NCI-H2171 treated with DMSO at 0.1 percent for 48 hours (cell line): ENCODE measurements around the gene ATAD1.
"Not testable (repeated sequence)": the region's sequence is repeated elsewhere in the genome, so short reads cannot be mapped to it uniquely, and the experiment has no call there.

ENCODE experiments used
- DNase-seq: peaks from one replicate; lab custom pipeline; 2025; lab: John Stamatoyannopoulos, UW

ATAD1 gene

GRCh38 chr10:87753995-87754866 lies 63.8 kb downstream of the ATAD1 start:
- no peak for DNase-seq

- no peak for DNase-seq
Observed at GRCh38 chr10:87752566-87752965, 65.5 kb downstream of the ATAD1 start.

- DNase-seq = no peak
Observed at GRCh38 chr10:87751274-87751673, 66.8 kb downstream of the ATAD1 start.

- no peak for DNase-seq
Observed at GRCh38 chr10:87750817-87751216, 67.2 kb downstream of the ATAD1 start.

GRCh38 chr10:87750001-87750671 lies 67.9 kb downstream of the ATAD1 start:
- DNase-seq = no peak

GRCh38 chr10:87748244-87748643 lies 69.8 kb downstream of the ATAD1 start:
- DNase-seq = not testable (repeated sequence)

GRCh38 chr10:87746911-87747310 lies 71.1 kb downstream of the ATAD1 start:
- no peak for DNase-seq

- no peak for DNase-seq
Observed at GRCh38 chr10:87744606-87745005, 73.4 kb downstream of the ATAD1 start.

GRCh38 chr10:87742992-87743610 lies 74.9 kb downstream of the ATAD1 start:
- not testable (repeated sequence) for DNase-seq

GRCh38 chr10:87740254-87740655 lies 77.8 kb downstream of the ATAD1 start:
- DNase-seq = no peak

GRCh38 chr10:87739703-87740102 lies 78.3 kb downstream of the ATAD1 start:
- DNase-seq = no peak

GRCh38 chr10:87738253-87738652 lies 79.8 kb downstream of the ATAD1 start:
- not testable (repeated sequence) for DNase-seq

- DNase-seq = peak; percentile 21
Observed at GRCh38 chr10:87734987-87735827, 82.8 kb downstream of the ATAD1 start.

- no peak for DNase-seq
Observed at GRCh38 chr10:87733081-87733480, 84.9 kb downstream of the ATAD1 start.

- no peak for DNase-seq
Observed at GRCh38 chr10:87729940-87730339, 88.1 kb downstream of the ATAD1 start.

GRCh38 chr10:87724789-87725188 lies 93.2 kb downstream of the ATAD1 start:
- DNase-seq = no peak

- DNase-seq = no peak
Observed at GRCh38 chr10:87723500-87723899, 94.5 kb downstream of the ATAD1 start.

- no peak for DNase-seq
Observed at GRCh38 chr10:87722716-87723115, 95.3 kb downstream of the ATAD1 start.

GRCh38 chr10:87721781-87722180 lies 96.2 kb downstream of the ATAD1 start:
- no peak for DNase-seq

GRCh38 chr10:87720665-87721064 lies 97.4 kb downstream of the ATAD1 start:
- no peak for DNase-seq

- no peak for DNase-seq
Observed at GRCh38 chr10:87716348-87716670, 101.7 kb downstream of the ATAD1 start.
